ENCODE measurements around the gene RHBDL1. TPM values are rescaled to one million over a fixed set of nuclear protein-coding genes. Genes with fewer than 3 reads are reported as not detected.
A peak's percentile ranks its signal among the peaks of the same experiment; 100 is the strongest.
"Not testable (repeated sequence)": the region's sequence is repeated elsewhere in the genome, so short reads cannot be mapped to it uniquely, and the experiment has no call there.

RHBDL1 gene
- total and polyA plus RNA-seq, 2 of the 8 experiments (the other 6 are each of a cell fraction or from before 2014, with no cell fraction given) = 4.0 to 8.1 TPM

DNA sequence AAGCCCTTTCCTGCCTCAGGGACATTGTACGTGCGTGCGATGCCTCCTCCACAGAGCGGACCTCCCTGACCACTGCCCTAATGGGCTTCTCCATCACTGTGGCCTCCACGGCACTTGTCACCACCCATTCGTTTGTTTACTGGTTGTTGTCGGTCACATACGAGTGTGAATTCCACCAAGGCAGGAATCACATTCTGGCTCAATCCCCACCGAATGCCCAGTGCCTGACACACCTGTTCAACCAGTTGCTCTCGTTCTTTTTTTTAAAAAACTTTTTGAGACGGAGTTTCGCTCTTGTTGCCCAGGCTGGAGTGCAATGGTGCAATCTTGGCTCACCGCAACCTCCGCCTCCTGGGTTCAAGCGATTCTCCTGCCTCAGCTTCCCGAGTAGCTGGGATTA lies 15.8 kb downstream of the RHBDL1 start:
- H2BK20ac ChIP-seq (ENCODE audit: low read length); H3K9ac ChIP-seq (replicated peaks in 1 of 4; ENCODE audit: extremely low read depth in 1 of 4, low read depth in 3 of 4, low read length in 3 of 4); H3K56ac ChIP-seq (replicated peaks; ENCODE audit: insufficient read length, low read depth, low read length); H3K36me3 ChIP-seq (ENCODE audit: control insufficient read depth in 2 of 4, insufficient read depth in 4 of 4, low read length in 3 of 4); H3K23ac ChIP-seq (ENCODE audit: insufficient read length); H2AFZ ChIP-seq (ENCODE audit: low read length); H3K79me1 ChIP-seq (ENCODE audit: low read depth, low read length); H4K5ac ChIP-seq (ENCODE audit: insufficient read length, low read depth, low read length); H3K27ac ChIP-seq (ENCODE audit: low read depth, low read length); DNase-seq (ENCODE audit: low read depth in 1 of 2, low spot score in 2 of 2); H3K4me3 ChIP-seq (ENCODE audit: extremely low read depth in 1 of 4, insufficient read depth in 2 of 4, low read depth in 3 of 4, low read length in 4 of 4); H3K9me3 ChIP-seq (ENCODE audit: insufficient read depth in 2 of 2, low read depth in 1 of 2, low read length in 1 of 2); H4K91ac ChIP-seq (replicated peaks; ENCODE audit: insufficient read length, low read length); H2BK120ac ChIP-seq (replicated peaks; ENCODE audit: low read depth, low read length); H3K4ac ChIP-seq (replicated peaks; ENCODE audit: insufficient read length, low read depth, low read length); H4K8ac ChIP-seq (ENCODE audit: extremely low read depth, insufficient read depth, low read length); H3K79me2 ChIP-seq (ENCODE audit: control insufficient read depth in 1 of 2, insufficient read depth in 2 of 2, low read length in 2 of 2); H2BK5ac ChIP-seq (ENCODE audit: low read depth, low read length); H3K18ac ChIP-seq (ENCODE audit: extremely low read depth, low read length); H3K14ac ChIP-seq (ENCODE audit: insufficient read length); H3K4me2 ChIP-seq (ENCODE audit: insufficient read depth in 1 of 2, low read depth in 2 of 2, low read length in 2 of 2); H2BK15ac ChIP-seq (ENCODE audit: low read length); FAIRE-seq: not testable (repeated sequence)
- peak overlapping the region; percentile 75; the same call in 1 of the 2 replicates for H2AK5ac ChIP-seq (ENCODE audit: low read depth, low read length)
- WGBS, 2 experiments (ENCODE audit: extremely low coverage in 1 of 2, insufficient coverage in 1 of 2, insufficient read length in 1 of 2, insufficient replicate concordance in 2 of 2, low coverage in 1 of 2, low lambda C conversion rate in 2 of 2, missing lambda C conversion rate in 1 of 2) = 87% methylated on average over 16 of the region's 16 CpGs; no CpG with 5 or more reads in 1 of the 2 experiments
- POLR2A ChIA-PET (ENCODE audit: partially characterized antibody) = interaction anchor here (2.0 to 4.1 kb wide), 3 partner anchors 11 to 16 kb away, joined by 12 to 39 read pairs (median 26); partner anchors contain the start of genes RHBDL1 and STUB1
- H3K4me1 ChIP-seq (replicated peaks in 1 of 4; ENCODE audit: control insufficient read depth in 3 of 4, insufficient read depth in 4 of 4, low read length in 3 of 4) = peaks cover 0 to 23% (median 15%) of the 10 kb centered on the region in 4 experiments; a peak in 5 of 7 replicates
- H3K23me2 ChIP-seq (ENCODE audit: low read depth, low read length) = peaks cover 15% of the 10 kb centered on the region
- H4K20me1 ChIP-seq (replicated peaks in 1 of 2; ENCODE audit: control insufficient read depth in 1 of 2, insufficient read depth in 2 of 2, low read length in 2 of 2) = peaks cover 0 to 15% of the 10 kb centered on the region in 2 experiments
- CTCF ChIA-PET (ENCODE audit: partially characterized antibody) = interaction anchor here (0.6 to 1.5 kb wide), 3 partner anchors 12 to 402 kb away, joined by 3 to 4 read pairs (median 4); no protein-coding TSS in a partner anchor
- peak overlapping the region; percentile 60; the same call in 1 of the 2 replicates for H2BK12ac ChIP-seq (ENCODE audit: low read depth, low read length)
- peaks cover 1 to 46% (median 29%) of the 10 kb centered on the region in 4 experiments for H3K27me3 ChIP-seq (replicated peaks in 1 of 4; ENCODE audit: control insufficient read depth in 3 of 4, extremely low read depth in 1 of 4, insufficient read depth in 3 of 4, low read length in 3 of 4)
